Neural crest cell (in vitro differentiated cells): ENCODE data around the gene KREMEN1. TPM values are rescaled to one million over a fixed set of nuclear protein-coding genes. Genes with fewer than 3 reads are reported as not detected.

Source experiments
- DNase-seq: peaks from one replicate; pipeline ENCODE4 v3.0.0; 2021; ENCODE audit warnings: low read depth, mixed read lengths, low spot score
- H3K27ac Mint-ChIP-seq: one replicate; pipeline ENCODE4 v1.8.0; 2021; ENCODE audit warnings: mild to moderate bottlenecking, mixed read lengths; ENCODE audit not compliant: unreplicated experiment
- H3K27me3 Mint-ChIP-seq: 2 replicates; pipeline ENCODE4 v1.8.0; 2021; ENCODE audit warnings: low read depth, mild to moderate bottlenecking, mixed read lengths
- H3K36me3 Mint-ChIP-seq: 2 replicates; pipeline ENCODE4 v1.8.0; 2021; ENCODE audit warnings: low read depth, mild to moderate bottlenecking, mixed read lengths
- H3K4me1 Mint-ChIP-seq: 2 replicates; pipeline ENCODE4 v1.8.0; 2021; ENCODE audit warnings: mixed read lengths
- H3K4me3 Mint-ChIP-seq: one replicate; pipeline ENCODE4 v1.8.0; 2021; ENCODE audit warnings: mild to moderate bottlenecking, mixed read lengths
- H3K9me3 Mint-ChIP-seq: 2 replicates; pipeline ENCODE4 v1.8.0; 2021; ENCODE audit warnings: mixed read lengths
- total RNA-seq: library from RNA; stranded (reverse); gene quantifications from 2 replicates; pipeline ENCODE4 v1.2.1, GENCODE V29; 2021
- TF ChIP-seq, protein P1 (sequence below): fragments of 200-600 bp; sonication (generic); conservative IDR thresholded peaks from 2 replicates; pipeline ENCODE4 v1.5.0; 2021; ENCODE audit warnings: antibody characterized with exemption, mild to moderate bottlenecking

KREMEN1 gene
- total RNA-seq, 1 donor from 2014 or later = 3.9 TPM

DNA sequence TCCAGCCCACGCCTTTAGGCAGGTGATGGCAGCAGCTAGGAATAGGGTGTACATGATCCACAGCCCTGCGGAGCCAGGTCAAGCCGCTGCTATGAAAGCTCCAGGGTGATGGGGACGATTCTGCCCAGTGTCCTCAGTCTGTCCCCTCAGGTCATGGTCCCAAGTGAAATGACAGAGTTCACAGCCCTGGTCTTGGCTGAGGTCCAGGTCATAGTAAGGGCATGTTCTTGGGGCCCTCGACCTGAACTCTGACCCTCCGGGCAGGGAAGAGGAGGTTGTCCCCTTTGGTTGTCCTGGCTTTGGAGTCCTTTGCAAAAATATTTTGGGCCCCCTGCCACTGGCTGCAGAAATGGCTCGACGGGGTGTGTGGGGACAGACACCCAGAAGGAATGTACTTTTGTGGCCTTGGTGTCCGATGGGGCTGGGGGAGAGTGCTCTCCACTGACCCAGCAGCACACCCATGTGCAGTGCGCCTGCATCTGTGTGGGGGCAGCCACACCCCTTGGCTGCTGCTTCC lies 18.5 kb upstream of the KREMEN1 start:
- Mint-ChIP-seq H3K9me3 (no peaks in the 10 kb centered on the region), H3K4me3 (no peak overlapping the region), H3K4me1 (peaks cover 12% of the 10 kb centered on the region), H3K27ac (no peak overlapping the region), H3K36me3 (peaks cover 4% of the 10 kb centered on the region), H3K27me3 (no peaks in the 10 kb centered on the region)
- DNase-seq = no peak
- TF ChIP-seq, protein P1, sequence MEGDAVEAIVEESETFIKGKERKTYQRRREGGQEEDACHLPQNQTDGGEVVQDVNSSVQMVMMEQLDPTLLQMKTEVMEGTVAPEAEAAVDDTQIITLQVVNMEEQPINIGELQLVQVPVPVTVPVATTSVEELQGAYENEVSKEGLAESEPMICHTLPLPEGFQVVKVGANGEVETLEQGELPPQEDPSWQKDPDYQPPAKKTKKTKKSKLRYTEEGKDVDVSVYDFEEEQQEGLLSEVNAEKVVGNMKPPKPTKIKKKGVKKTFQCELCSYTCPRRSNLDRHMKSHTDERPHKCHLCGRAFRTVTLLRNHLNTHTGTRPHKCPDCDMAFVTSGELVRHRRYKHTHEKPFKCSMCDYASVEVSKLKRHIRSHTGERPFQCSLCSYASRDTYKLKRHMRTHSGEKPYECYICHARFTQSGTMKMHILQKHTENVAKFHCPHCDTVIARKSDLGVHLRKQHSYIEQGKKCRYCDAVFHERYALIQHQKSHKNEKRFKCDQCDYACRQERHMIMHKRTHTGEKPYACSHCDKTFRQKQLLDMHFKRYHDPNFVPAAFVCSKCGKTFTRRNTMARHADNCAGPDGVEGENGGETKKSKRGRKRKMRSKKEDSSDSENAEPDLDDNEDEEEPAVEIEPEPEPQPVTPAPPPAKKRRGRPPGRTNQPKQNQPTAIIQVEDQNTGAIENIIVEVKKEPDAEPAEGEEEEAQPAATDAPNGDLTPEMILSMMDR = no peak

DNA sequence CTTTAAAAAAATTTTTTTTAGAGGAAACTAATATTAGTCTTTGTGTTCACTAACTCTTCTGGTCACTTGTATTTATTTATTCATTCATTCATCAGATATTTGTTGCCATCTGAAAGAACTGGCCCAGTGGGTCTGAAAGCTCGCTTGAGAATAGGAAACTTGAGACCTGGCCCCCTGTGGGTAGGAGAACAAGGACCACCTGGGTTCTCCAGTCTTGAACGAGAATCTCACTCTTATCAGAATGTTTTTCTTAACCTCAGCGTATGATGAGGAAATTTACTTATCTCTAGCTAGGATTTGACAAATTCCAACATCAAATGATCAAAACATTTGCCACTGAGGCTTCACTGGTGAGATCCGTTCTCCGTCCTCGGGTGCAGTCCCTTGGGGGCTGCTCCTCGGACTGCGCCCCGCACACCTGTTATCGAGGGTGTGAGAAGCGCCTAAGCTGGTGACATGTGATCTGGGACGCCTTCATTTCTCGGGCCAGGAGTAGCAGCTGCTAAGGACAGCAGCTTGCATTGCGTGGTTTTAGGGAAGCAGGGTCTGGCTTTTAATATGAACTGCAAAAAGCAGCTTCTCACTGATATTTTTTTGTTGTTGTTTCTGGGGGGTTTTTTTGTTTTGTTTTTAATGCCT lies 17.5 kb upstream of the KREMEN1 start:
- DNase-seq = no peak
- Mint-ChIP-seq H3K27me3 (no peaks in the 10 kb centered on the region), H3K9me3 (no peaks in the 10 kb centered on the region), H3K36me3 (peaks cover 4% of the 10 kb centered on the region), H3K4me3 (no peak overlapping the region), H3K27ac (no peak overlapping the region), H3K4me1 (peaks cover 12% of the 10 kb centered on the region)
- TF ChIP-seq, protein P1 = no peak

DNA sequence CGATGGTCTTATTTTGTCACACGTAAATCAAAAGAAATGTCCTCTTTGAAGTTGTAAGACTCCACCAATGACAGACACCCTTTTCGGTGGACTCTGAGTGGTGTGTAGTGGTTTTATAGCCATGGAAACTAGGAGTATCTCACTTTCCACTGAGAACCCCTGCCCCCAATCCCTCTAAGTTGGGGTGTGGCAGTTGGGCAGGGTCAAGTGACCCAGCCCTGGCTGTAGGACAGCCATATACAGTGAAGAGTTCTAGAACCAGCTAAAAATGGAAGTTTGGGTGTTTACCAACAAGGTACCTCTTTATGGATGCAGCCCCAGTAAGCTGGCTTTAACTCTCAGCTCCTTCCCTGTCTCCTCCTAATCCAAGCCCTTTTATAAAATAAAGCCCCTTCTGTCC lies 16.4 kb upstream of the KREMEN1 start:
- Mint-ChIP-seq H3K4me1 (peaks cover 23% of the 10 kb centered on the region), H3K9me3 (no peaks in the 10 kb centered on the region), H3K36me3 (peaks cover 4% of the 10 kb centered on the region), H3K27ac (no peak overlapping the region), H3K27me3 (no peaks in the 10 kb centered on the region), H3K4me3 (no peak overlapping the region)
- TF ChIP-seq, protein P1 = no peak
- DNase-seq = no peak

DNA sequence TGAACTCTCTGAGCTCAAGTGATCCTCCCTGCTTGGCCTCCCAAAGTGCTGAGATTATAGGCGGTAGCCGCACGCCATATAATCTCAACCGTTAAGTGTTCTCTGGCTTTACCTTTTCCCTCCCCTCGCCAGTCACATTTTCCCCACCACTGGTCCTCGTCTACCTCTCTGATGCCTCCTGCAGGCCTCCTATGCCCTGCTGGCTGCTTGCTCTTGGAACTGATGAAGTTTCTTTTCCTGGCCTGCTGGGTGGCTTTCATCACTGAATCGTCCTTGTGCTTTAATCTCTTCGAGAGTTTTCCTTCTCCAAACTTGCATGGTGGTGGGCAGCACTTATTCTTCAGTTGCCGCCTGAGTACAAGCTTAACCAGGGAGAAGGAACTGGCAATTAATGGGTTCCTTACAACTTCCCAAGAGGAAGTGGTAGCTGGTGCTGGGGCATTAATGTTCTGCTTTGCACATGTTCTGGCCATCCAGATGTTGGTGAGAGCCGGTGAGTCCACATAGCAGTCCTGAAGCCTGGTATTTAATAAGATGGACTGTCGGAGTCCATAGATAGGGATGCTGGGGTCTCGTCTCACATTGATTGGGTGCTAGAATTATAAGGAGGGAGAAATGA lies 12.5 kb upstream of the KREMEN1 start:
- H3K4me3 Mint-ChIP-seq = no peak overlapping the region
- H3K9me3 Mint-ChIP-seq = no peaks in the 10 kb centered on the region
- no peaks in the 10 kb centered on the region for H3K27me3 Mint-ChIP-seq
- no peak for DNase-seq
- TF ChIP-seq, protein P1 = no peak
- H3K4me1 Mint-ChIP-seq = peaks cover 29% of the 10 kb centered on the region
- no peaks in the 10 kb centered on the region for H3K36me3 Mint-ChIP-seq
- no peak overlapping the region for H3K27ac Mint-ChIP-seq

DNA sequence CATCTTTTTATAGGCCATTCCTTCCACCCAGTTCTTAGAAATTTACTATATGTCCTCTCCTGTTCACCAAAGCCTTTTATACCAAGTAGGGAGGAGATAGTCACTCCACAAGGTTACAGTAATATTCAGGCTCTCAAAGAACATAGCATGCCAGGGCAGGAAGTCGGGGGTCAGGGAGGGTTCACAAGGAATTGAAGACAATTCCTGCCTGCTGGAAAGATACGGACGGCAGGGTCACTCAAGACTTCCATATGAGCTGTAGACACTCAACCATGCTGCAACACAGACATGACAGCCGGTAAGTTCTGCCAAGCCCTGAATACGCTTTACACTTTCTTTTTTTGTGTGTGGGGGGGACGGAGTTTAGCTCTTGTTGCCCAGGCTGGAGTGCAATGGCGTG lies 11.9 kb upstream of the KREMEN1 start:
- Mint-ChIP-seq H3K4me3 (no peak overlapping the region), H3K4me1 (peaks cover 25% of the 10 kb centered on the region), H3K27me3 (no peaks in the 10 kb centered on the region), H3K36me3 (no peaks in the 10 kb centered on the region), H3K27ac (no peak overlapping the region), H3K9me3 (no peaks in the 10 kb centered on the region)
- TF ChIP-seq, protein P1 = no peak
- DNase-seq = no peak
